DMS53 (cell line): ENCODE measurements around the gene MSRB1.
"Not testable (repeated sequence)": the region's sequence is repeated elsewhere in the genome, so short reads cannot be mapped to it uniquely, and the experiment has no call there.

Experiments used
- DNase-seq: peaks from one replicate; lab custom pipeline; 2025; lab: John Stamatoyannopoulos, UW

Gene MSRB1

GRCh38 chr16:1938910-1939309 is 4.1 kb downstream of the MSRB1 start:
- DNase-seq: no peak

DNA sequence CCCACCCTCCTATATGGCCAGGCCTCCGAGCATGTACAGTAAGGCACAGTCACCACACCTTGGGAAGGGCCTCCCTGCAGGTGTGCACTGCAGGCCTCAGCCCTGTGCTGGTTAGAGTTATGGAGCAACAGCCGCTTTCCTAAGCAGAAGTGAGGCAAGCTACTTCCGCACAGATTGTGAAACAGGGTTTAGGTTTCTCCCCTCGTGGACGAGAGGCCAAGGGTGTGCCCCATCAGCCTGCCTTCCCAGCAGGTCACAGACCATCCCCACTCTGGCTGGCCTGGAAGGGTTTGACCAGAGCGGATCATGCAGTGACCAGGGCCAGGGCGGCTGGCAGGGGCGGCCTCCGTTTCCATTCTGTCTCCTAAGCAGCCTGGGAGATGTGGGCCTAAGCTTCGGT is 4.7 kb downstream of the MSRB1 start:
- DNase-seq: no peak

GRCh38 chr16:1936945-1937479 is 6.0 kb downstream of the MSRB1 start:
- no peak for DNase-seq

GRCh38 chr16:1933097-1933661 is 9.8 kb downstream of the MSRB1 start:
- DNase-seq: peak; percentile 61

GRCh38 chr16:1932050-1933028 is 10.7 kb downstream of the MSRB1 start:
- peak; percentile 81 for DNase-seq

DNA sequence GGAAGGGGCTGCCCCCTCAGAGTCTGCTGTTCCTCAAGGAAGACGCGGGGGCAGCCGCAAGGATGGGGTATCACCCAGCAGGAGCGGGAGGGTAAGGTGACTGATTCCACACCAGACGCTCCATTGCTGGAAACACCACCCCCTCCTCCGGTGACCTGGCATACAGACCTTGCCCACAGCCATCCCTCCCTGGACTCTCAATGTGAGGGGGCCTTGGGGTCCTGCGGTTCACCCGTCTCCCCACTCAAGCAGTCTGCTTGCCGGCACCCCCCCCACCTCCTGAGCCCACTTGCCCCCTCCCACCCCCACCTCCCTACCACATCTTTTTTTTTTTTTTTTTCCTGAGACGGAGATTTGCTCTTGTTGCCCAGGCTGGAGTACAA is 12.7 kb downstream of the MSRB1 start:
- DNase-seq: no peak

DNA sequence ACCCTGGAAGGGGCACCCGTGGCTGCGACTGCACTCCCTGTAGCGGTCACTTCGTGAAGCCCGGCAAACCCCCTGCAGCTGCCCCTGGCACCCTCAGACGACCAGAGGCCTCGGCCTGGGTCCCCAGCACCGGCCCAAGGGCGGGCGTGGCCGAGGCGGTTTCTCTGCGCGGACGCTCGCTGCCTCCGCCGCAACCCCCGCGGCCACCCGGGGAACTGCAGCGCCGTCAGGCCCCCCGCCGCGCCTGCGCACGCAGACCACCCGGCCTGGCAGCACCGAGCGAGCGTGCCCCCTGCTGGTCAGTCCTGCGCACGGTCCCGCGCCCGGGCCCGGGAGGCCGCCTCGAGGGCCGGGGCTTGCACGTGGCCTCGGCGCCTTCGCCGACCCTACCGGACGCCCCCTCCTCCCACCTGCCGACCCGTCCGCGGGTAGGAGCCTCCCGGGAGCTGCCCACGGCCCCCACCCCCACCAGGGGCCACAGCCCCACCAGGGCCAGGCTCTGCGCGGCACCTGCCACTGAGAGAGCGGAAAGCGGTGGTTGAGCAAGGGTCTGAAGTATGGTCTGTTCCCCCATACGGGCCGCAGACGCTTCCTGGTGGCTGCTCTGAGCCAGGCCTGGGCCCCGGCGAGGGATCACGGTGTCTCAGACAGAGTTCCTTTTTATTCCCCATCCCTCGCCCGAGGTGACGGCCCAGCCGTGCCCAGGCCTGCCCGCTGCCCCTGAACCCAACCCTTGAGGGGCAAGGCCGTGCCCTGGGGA is 13.2 kb downstream of the MSRB1 start:
- DNase-seq: peak; percentile 87

- DNase-seq: peak; percentile 67
Measured at GRCh38 chr16:1929105-1929504, 13.9 kb downstream of the MSRB1 start.

DNA sequence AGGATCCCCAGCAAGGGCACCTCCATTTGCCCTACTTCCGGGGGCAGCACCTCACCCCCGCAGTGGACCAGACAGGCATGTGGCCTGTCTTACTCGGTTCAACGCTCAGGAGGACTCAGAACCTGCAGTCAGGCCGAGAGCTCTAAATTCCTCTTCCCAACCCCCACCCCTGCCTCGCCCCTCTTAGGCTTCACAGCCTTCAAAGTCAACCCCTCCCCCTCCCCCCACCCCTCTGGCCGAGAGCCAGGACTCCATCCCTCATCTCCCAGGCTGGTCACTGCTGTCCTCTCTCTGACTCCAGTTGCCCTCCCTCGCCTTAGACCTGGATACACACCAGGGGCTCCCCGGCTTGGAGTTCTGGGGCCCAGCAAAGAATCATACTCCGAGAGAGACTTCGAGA is 16.7 kb downstream of the MSRB1 start:
- DNase-seq: no peak

DNA sequence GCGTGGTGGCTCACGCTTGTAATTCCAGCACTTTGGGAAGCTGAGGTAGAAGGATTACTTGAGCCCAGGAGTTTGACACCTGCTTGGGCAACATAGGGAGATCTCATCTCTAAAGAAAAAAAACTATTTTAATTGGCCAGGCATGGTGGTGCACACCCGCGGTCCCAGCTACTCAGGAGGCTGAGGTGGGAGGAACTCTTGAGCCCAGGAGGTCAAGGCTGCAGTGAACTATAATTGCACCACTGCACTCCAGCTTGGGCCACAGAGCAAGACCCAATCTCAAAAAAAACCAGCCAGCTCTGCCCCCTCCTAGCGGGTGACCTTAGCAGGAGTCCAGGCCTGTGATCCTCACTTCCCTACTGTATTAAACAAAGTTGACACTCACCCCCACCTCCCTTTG is 18.9 kb downstream of the MSRB1 start:
- DNase-seq: no peak

DNA sequence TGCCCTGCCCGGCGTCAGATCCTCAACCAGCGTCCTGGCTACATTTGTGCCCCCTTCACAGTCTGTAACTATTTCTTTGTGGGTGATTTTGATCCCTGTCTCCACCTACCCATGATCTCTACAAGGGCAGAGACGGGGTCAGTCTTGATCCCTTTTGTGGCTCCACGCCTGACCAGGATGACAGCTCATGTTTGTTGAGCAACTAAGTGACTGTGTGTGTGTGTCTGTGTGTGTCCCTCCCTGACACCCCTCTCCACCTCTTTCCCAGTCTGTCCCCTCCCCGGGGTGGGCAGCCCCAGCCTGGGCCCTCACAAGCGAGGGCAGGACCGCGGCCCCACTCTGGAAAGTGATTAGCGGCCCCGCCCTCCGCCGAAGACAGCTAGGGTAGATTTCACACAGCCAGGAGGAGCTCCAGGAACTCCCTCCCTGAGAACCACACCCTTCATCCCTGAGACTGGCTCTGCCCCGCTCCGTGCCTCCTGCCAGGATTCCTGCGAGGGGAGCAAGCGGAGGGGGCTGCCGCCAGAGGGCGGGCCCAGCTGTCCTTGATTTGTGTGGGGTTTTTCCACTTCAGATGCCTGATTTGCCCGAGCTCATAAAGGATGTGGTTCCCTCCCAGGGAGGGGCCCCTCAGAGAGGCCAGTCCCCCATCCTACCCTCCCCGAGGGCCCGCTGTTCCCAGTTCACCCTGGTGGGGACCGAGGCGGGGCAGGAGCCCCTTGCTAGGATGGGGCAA is 19.5 kb downstream of the MSRB1 start:
- no peak for DNase-seq

- no peak for DNase-seq
Measured at GRCh38 chr16:1922357-1922756, 20.6 kb downstream of the MSRB1 start.

GRCh38 chr16:1920727-1921171 is 22.2 kb downstream of the MSRB1 start:
- peak; percentile 54 for DNase-seq

DNA sequence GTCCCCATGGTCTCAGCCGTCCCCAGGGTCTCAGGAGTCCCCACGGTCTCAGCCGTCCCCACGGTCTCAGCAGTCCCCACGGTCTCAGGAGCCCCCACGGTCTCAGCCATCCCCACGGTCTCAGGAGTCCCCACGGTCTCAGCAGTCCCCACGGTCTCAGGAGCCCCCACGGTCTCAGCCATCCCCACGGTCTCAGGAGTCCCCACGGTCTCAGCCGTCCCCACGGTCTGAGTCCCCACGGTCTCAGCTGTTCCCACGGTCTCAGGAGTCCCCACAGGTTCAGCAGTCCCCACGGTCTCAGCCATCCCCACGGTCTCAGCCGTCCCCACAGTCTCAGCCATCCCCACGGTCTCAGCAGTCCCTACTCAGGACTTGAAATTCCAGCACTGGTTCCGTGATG is 22.9 kb downstream of the MSRB1 start:
- DNase-seq: not testable (repeated sequence)

DNA sequence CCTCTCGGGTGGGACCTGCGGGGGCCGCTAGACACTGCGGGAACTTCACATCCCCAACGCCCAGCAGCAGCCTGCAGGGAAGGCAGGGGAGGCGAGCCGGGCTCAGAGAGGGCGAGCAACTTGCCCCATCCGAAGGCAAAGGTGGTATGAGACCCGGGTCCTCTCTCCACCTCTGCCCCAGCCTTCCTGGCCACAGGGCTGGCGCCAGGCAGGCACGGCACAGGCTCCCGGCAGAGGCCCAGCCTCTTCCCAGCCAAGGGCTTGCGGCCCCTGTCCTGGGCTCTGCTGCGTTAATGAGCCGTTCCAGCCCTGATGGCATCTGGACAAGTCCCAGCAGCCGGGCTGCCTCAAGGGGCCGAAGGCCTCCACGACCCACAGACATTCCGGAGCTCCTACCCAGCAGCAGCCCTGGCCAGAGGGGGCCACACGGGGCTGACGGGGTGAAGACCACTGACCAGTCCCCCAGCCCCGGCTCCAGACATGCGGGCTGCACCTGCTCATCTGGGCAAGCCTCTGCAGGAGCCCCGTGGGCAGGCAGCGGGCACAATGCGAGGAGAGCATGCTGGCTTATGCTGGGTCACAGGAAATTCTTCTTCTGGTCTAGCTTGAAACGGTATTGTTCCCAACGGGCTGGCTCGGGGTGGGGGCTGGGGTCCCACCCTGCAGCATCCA is 23.5 kb downstream of the MSRB1 start:
- DNase-seq: peak; percentile 63

DNA sequence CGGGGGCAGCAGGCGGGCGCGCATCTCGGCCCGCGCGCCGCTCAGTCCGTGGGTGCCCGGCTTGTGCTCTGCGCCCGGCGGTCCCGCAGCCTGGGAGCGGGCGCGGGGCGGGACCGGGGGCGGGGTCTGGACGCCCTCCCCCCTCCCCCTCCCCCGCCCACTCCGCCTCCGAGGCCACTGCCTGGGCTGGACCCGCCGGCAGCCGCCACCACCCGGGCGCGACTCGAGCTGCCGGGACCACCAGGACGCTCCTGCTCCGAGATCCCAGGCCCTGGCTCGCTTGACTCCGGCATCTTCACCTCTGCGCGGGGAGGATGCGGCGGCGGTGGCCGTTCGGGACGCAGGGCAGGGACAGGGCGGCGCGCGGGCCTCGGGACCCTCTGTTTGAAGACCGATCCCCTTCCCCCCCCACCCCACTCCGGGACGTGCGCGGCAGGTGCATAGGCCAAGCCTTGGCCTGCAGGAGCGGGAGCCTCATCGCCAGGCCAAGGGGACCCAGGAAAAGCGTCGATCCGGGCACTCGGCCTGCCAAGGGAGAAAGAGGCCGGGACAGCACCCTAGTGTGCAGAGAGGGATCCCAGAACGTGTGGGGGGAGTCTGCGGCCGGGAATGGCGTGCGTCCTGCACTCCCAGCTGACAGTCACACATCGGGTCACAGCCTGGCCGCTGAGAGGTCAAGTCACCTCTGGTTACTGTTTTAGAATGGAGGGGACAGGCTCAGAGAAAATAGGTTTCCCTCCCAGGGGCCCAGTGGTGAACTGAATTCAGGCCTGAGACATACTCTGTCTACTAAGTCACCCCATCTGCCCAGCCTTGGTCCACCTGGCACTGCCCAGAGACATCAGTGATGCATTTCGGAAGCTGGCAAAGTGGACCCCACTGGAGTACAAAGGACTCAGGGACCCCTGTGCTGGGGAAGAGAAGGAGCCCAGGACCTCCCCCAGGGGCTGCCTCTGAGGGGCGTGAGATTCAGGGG is 24.4 kb downstream of the MSRB1 start, which contains the start of gene HS3ST6:
HS3ST6 (minus strand) TSS at position 65 of the 976 bp plus-strand sequence. CDS start 92 bp downstream, outside the sequence.
- peak; percentile 50 for DNase-seq

DNA sequence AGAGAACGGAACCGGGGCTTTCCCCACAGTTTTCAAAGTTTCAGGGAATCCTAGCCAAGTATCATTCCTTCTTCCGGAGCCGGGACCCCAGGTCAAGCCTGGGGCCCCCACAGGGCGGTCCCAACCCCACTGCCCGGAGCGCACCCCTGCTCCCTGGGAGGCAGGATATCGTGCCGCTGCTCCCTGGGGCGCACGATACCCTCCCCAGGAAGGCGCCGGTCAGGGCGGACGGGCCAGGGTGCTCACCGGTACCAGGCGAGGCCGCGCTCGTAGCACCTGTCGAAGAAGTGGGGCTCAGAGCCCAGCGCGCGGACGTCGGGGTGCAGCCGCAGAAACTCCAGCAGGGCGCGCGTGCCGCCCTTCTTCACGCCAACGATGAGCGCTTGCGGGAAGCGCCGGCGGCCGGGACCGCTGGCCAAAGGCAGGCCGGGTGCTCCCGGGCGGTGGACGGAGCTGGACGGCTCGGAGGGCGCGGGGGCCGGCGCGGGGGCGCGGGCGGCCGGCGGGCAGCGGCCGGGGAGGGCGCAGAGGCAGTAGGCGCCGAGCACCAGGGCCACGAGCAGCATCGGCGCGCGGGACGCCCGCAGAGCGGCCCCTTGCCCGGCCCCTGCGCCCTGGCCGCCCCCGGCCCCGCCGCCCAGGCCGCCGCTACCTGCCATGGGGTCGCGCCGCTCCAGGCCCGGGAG is 25.2 kb downstream of the MSRB1 start:
- DNase-seq: peak; percentile 42

- DNase-seq: peak; percentile 44
Measured at GRCh38 chr16:1917056-1917664, 25.8 kb downstream of the MSRB1 start.

- DNase-seq: no peak
Measured at GRCh38 chr16:1916640-1916990, 26.4 kb downstream of the MSRB1 start.
